ENCODE measurements around the gene SLC35F4.

The SLC35F4 gene

DNA sequence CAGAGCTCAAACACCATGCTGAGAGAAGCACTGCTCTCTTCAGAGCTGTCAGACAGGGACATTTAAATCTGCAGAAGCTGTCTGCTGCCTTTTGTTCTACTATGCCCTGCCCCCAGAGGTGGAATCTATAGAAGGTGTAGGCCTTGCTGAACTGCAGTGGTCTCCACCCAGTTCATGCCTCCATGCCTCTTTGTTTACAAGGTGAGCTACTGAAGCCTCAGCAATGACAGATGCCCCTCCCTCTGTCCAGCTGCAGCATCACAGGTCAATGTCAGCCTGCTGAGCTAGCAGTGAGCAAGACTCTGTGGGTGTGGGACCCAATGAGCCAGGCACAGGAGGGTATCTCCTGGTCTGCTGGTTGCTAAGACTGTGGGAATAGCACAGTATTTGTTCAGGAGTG is 346.8 kb downstream of the SLC35F4 start:
- TF ChIP-seq, protein P1, sequence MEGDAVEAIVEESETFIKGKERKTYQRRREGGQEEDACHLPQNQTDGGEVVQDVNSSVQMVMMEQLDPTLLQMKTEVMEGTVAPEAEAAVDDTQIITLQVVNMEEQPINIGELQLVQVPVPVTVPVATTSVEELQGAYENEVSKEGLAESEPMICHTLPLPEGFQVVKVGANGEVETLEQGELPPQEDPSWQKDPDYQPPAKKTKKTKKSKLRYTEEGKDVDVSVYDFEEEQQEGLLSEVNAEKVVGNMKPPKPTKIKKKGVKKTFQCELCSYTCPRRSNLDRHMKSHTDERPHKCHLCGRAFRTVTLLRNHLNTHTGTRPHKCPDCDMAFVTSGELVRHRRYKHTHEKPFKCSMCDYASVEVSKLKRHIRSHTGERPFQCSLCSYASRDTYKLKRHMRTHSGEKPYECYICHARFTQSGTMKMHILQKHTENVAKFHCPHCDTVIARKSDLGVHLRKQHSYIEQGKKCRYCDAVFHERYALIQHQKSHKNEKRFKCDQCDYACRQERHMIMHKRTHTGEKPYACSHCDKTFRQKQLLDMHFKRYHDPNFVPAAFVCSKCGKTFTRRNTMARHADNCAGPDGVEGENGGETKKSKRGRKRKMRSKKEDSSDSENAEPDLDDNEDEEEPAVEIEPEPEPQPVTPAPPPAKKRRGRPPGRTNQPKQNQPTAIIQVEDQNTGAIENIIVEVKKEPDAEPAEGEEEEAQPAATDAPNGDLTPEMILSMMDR (IDR thresholded peaks at IDR 0.05), result no peak
- Histone ChIP-seq H3K36me3 (ENCODE audit: control insufficient read depth, insufficient read depth, low read length) (no peaks in the 10 kb centered on the region), H3K9me3 (ENCODE audit: control insufficient read depth, low read length) (no peaks in the 10 kb centered on the region), H3K4me3 (ENCODE audit: low read depth, low read length) (no peak overlapping the region), H3K27me3 (ENCODE audit: control insufficient read depth, insufficient read depth, low read length) (no peaks in the 10 kb centered on the region), H3K27ac (no peak overlapping the region), H3K79me2 (no peaks in the 10 kb centered on the region), H3K4me2 (ENCODE audit: low read length) (no peak overlapping the region), H3K9ac (no peak overlapping the region), H3K4me1 (no peaks in the 10 kb centered on the region), H2AFZ (no peak overlapping the region)

Measured in parathyroid adenoma (tissue), 2 donors.